HG02870 (cell line): ENCODE data around the gene SLC2A11.
"Not testable (repeated sequence)": the region's sequence is repeated elsewhere in the genome, so short reads cannot be mapped to it uniquely, and the experiment has no call there.

Experiments used
- ATAC-seq: cut with Tn5 transposase; IDR thresholded peaks from one replicate; pipeline ENCODE4 v1.9.1; 2021; ENCODE audit warnings: mild to moderate bottlenecking, moderate library complexity; ENCODE audit not compliant: unreplicated experiment

Gene SLC2A11

GRCh38 chr22:23846081-23846469 lies 11.6 kb upstream of the SLC2A11 start:
- no peak for ATAC-seq

- no peak for ATAC-seq
These were observed 10.3 kb upstream of the SLC2A11 start for GRCh38 chr22:23847310-23847920.

- no peak for ATAC-seq
These were observed 9.4 kb upstream of the SLC2A11 start for GRCh38 chr22:23847991-23848864.

- ATAC-seq: no peak
These were observed 8.4 kb upstream of the SLC2A11 start for GRCh38 chr22:23849009-23850006.

- ATAC-seq: no peak
These were observed 7.5 kb upstream of the SLC2A11 start for GRCh38 chr22:23850136-23850611.

- ATAC-seq: peak; percentile 47
These were observed 712 bp upstream of the SLC2A11 start for GRCh38 chr22:23856721-23857605.

GRCh38 chr22:23858484-23858815 lies 775 bp downstream of the SLC2A11 start:
- ATAC-seq: no peak

- ATAC-seq: no peak
These were observed 1.5 kb downstream of the SLC2A11 start for GRCh38 chr22:23859201-23859600.

- not testable (repeated sequence) for ATAC-seq
These were observed 2.5 kb downstream of the SLC2A11 start for GRCh38 chr22:23860187-23860586.

GRCh38 chr22:23862103-23862502 lies 4.4 kb downstream of the SLC2A11 start:
- ATAC-seq: no peak

GRCh38 chr22:23864499-23865154 lies 7.0 kb downstream of the SLC2A11 start:
- ATAC-seq: not testable (repeated sequence)

- ATAC-seq: no peak
These were observed 10.9 kb downstream of the SLC2A11 start for GRCh38 chr22:23868580-23868979.

GRCh38 chr22:23874871-23875270 lies 17.2 kb downstream of the SLC2A11 start:
- no peak for ATAC-seq

GRCh38 chr22:23875801-23876200 lies 18.1 kb downstream of the SLC2A11 start:
- no peak for ATAC-seq

GRCh38 chr22:23877566-23877965 lies 19.9 kb downstream of the SLC2A11 start:
- no peak for ATAC-seq

GRCh38 chr22:23878219-23878618 lies 20.5 kb downstream of the SLC2A11 start:
- ATAC-seq: no peak

GRCh38 chr22:23882370-23882769 lies 24.7 kb downstream of the SLC2A11 start:
- ATAC-seq: no peak

- no peak for ATAC-seq
These were observed 26.0 kb downstream of the SLC2A11 start for GRCh38 chr22:23883658-23884057.

GRCh38 chr22:23884140-23884539 lies 26.5 kb downstream of the SLC2A11 start:
- no peak for ATAC-seq
